ENCODE data around the gene SLC22A31. TPM values are rescaled to one million over a fixed set of nuclear protein-coding genes. Genes with fewer than 3 reads are reported as not detected.

The SLC22A31 gene
- total RNA-seq, 1 experiment from 2014 or later = 53.7 TPM

DNA sequence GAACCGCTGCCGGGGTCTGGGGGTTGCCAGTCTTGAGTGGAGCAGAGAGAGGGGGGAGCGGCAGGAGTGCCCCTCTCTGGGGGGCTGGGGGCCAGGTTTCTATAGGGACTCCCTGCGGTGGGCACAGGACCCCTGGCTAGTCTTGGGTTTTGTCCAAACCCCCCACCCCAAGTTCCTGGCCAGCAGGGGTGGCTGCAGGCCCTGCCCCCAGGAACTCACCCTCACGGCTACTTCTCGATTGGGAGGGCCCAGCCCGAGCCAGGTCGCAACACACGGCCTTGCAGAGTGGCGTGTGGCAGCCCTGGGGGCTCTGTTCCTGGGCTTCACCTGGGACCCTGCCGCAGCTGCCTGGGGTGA lies 28.2 kb downstream of the SLC22A31 start:
- ChIA-PET CTCF (no interaction called here), POLR2A (no interaction called here), RAD21 (ENCODE audit: low non-redundant PET in 1 of 2, low total read pairs in 2 of 2, uncharacterized antibody in 2 of 2, unreplicated experiment in 2 of 2) (no interaction called here)
- Histone ChIP-seq H3K9me2 (ENCODE audit: insufficient read depth) (no peaks in the 10 kb centered on the region), H3K9ac (ENCODE audit: low read length) (peak overlapping the region; percentile 55), H3K4me2 (ENCODE audit: low read length) (peak overlapping the region; percentile 91), H3K79me2 (ENCODE audit: insufficient read depth, low read length) (no peaks in the 10 kb centered on the region), H3K4me3 (replicated peaks in 1 of 2; ENCODE audit: low read depth in 1 of 2, low read length in 2 of 2) (peak overlapping the region; percentile 29 to 54), H3K27me3 (ENCODE audit: insufficient read depth, low read length) (no peaks in the 10 kb centered on the region), H2AFZ (ENCODE audit: low read depth, low read length, poor library complexity, severe bottlenecking) (no peak overlapping the region), H3K27ac (ENCODE audit: low read depth, low read length) (peak overlapping the region; percentile 38; the same call in 1 of the 2 replicates), H3K4me1 (ENCODE audit: control insufficient read depth in 1 of 2, insufficient read depth in 2 of 2, low read length in 2 of 2) (peaks cover 21 to 35% of the 10 kb centered on the region in 2 experiments), H3K9me3 (ENCODE audit: control insufficient read depth in 1 of 2, insufficient read depth in 1 of 2, low read depth in 1 of 2, low read length in 2 of 2) (no peaks in the 10 kb centered on the region), H3K36me3 (ENCODE audit: control insufficient read depth in 1 of 2, insufficient read depth in 2 of 2, low read length in 2 of 2) (no peaks in the 10 kb centered on the region), H4K20me1 (ENCODE audit: insufficient read depth) (no peaks in the 10 kb centered on the region)
- intact Hi-C loops (cut with micrococcal nuclease) = no loop called here
- DNase-seq (ENCODE audit: low read depth, low spot score) (no peak), ATAC-seq (no peak)
- no TSS peak for BruUV-seq (replicated peaks)
- TF ChIP-seq POLR2A (IDR thresholded peaks at IDR 0.05; ENCODE audit: borderline replicate concordance, extremely low read depth, insufficient read depth, insufficient read length) = no peak
- TF ChIP-seq EZH2phosphoT487 (IDR thresholded peaks at IDR 0.05; ENCODE audit: borderline replicate concordance) = no peak
- TF ChIP-seq, protein P1, sequence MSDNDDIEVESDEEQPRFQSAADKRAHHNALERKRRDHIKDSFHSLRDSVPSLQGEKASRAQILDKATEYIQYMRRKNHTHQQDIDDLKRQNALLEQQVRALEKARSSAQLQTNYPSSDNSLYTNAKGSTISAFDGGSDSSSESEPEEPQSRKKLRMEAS (IDR thresholded peaks at IDR 0.05) = no peak
- TF ChIP-seq ZBTB33 (IDR thresholded peaks at IDR 0.05; ENCODE audit: extremely low read depth, insufficient replicate concordance, low read length) = no peak

Measured in HCT116 (cell line).